ENCODE data around the gene ANKRD6. TPM values are rescaled to one million over a fixed set of nuclear protein-coding genes. Genes with fewer than 3 reads are reported as not detected.

The ANKRD6 gene
- polyA plus RNA-seq, 3 donors = 0.93 to 3.0 (median 1.2) TPM

- H2AFZ ChIP-seq (ENCODE audit: insufficient read depth, low read depth, low read length, poor library complexity, severe bottlenecking) = no peak overlapping the region
- H4K20me1 ChIP-seq (ENCODE audit: insufficient read depth, low read length) = no peaks in the 10 kb centered on the region
- no peak for DNase-seq
- H3K9me3 Mint-ChIP-seq = peaks cover 0 to 2% (median 0%) of the 10 kb centered on the region in 7 donors
- WGBS (ENCODE audit: insufficient coverage) = 95% methylated on average over 2 of the region's 5 CpGs
- H3K27ac Mint-ChIP-seq = no peak overlapping the region
- no peak overlapping the region for H3K27ac ChIP-seq (ENCODE audit: low read depth in 1 of 2, low read length in 2 of 2)
- no peaks in the 10 kb centered on the region for H3K36me3 Mint-ChIP-seq
- no peak overlapping the region for H3K4me3 Mint-ChIP-seq
- no peaks in the 10 kb centered on the region for H3K9me3 ChIP-seq (replicated peaks in 1 of 2; ENCODE audit: control insufficient read depth in 1 of 2, insufficient read depth in 1 of 2, low read length in 2 of 2)
- TF ChIP-seq CTCF (IDR thresholded peaks at IDR 0.05) = no peak
- H3K27me3 Mint-ChIP-seq (ENCODE audit: low read depth in 3 of 3) = peaks cover 0 to 6% (median 5%) of the 10 kb centered on the region in 3 donors
- intact Hi-C loops (cut with micrococcal nuclease) = loop anchor here in 1 of 2 donors (5.0 kb wide), 1 partner anchor 241 kb away; no protein-coding TSS in a partner anchor
- H3K4me1 ChIP-seq (ENCODE audit: control insufficient read depth in 1 of 2, insufficient read depth in 2 of 2, low read length in 2 of 2) = no peaks in the 10 kb centered on the region
- no peaks in the 10 kb centered on the region for H3K79me2 ChIP-seq (ENCODE audit: insufficient read depth, low read length)
- no peaks in the 10 kb centered on the region for H3K27me3 ChIP-seq (ENCODE audit: control insufficient read depth in 2 of 2, insufficient read depth in 2 of 2, low read length in 2 of 2)
- H3K4me1 Mint-ChIP-seq = peaks cover 8% of the 10 kb centered on the region
- no peak overlapping the region for H3K4me2 ChIP-seq (replicated peaks; ENCODE audit: extremely low read depth, low read length, poor library complexity, severe bottlenecking)
- no peaks in the 10 kb centered on the region for H3K36me3 ChIP-seq (replicated peaks in 1 of 2; ENCODE audit: control insufficient read depth in 1 of 2, insufficient read depth in 2 of 2, low read length in 2 of 2)
- no peak overlapping the region for H3K4me3 ChIP-seq (replicated peaks in 1 of 3; ENCODE audit: low read depth in 2 of 3, low read length in 3 of 3)
- H3K9ac ChIP-seq (ENCODE audit: insufficient read depth, low read length, poor library complexity, severe bottlenecking) = no peak overlapping the region
These were observed 180.8 kb downstream of the ANKRD6 start for GRCh38 chr6:89613790-89614189.

- H3K36me3 Mint-ChIP-seq = no peaks in the 10 kb centered on the region
- H3K9me3 Mint-ChIP-seq = peaks cover 0 to 4% (median 0%) of the 10 kb centered on the region in 7 donors
- H3K27ac Mint-ChIP-seq = no peak overlapping the region
These were observed 182.9 kb downstream of the ANKRD6 start for GRCh38 chr6:89615882-89616281.

More at GRCh38 chr6:89615882-89616281, 182.9 kb downstream of the ANKRD6 start:
- H3K27me3 Mint-ChIP-seq (ENCODE audit: low read depth in 3 of 3) = peaks cover 0 to 6% (median 4%) of the 10 kb centered on the region in 3 donors
- peaks cover 8% of the 10 kb centered on the region for H3K4me1 Mint-ChIP-seq
- no peaks in the 10 kb centered on the region for H3K9me3 ChIP-seq (replicated peaks in 1 of 2; ENCODE audit: control insufficient read depth in 1 of 2, insufficient read depth in 1 of 2, low read length in 2 of 2)
- no peaks in the 10 kb centered on the region for H3K79me2 ChIP-seq (ENCODE audit: insufficient read depth, low read length)
- H2AFZ ChIP-seq (ENCODE audit: insufficient read depth, low read depth, low read length, poor library complexity, severe bottlenecking) = no peak overlapping the region
- H3K4me3 ChIP-seq (replicated peaks in 1 of 3; ENCODE audit: low read depth in 2 of 3, low read length in 3 of 3) = no peak overlapping the region
- no peaks in the 10 kb centered on the region for H3K4me1 ChIP-seq (ENCODE audit: control insufficient read depth in 1 of 2, insufficient read depth in 2 of 2, low read length in 2 of 2)
- DNase-seq = no peak
- H3K4me3 Mint-ChIP-seq = no peak overlapping the region
- no peak for TF ChIP-seq CTCF (IDR thresholded peaks at IDR 0.05)
- 100% methylated on average over 4 of the region's 5 CpGs for WGBS (ENCODE audit: insufficient coverage)
- no peak overlapping the region for H3K9ac ChIP-seq (ENCODE audit: insufficient read depth, low read length, poor library complexity, severe bottlenecking)
- H3K27me3 ChIP-seq (ENCODE audit: control insufficient read depth in 2 of 2, insufficient read depth in 2 of 2, low read length in 2 of 2) = no peaks in the 10 kb centered on the region
- H4K20me1 ChIP-seq (ENCODE audit: insufficient read depth, low read length) = no peaks in the 10 kb centered on the region
- no peak overlapping the region for H3K4me2 ChIP-seq (replicated peaks; ENCODE audit: extremely low read depth, low read length, poor library complexity, severe bottlenecking)
- H3K27ac ChIP-seq (ENCODE audit: low read depth in 1 of 2, low read length in 2 of 2) = no peak overlapping the region
- no peaks in the 10 kb centered on the region for H3K36me3 ChIP-seq (replicated peaks in 1 of 2; ENCODE audit: control insufficient read depth in 1 of 2, insufficient read depth in 2 of 2, low read length in 2 of 2)
- intact Hi-C loops (cut with micrococcal nuclease) = no loop called here
